Activated T-cell treated with anti-CD3 and anti-CD28 coated beads, Interleukin-2, amount 50 U/mL, for 48 hours (primary cell): Measurements from ENCODE around the gene NFATC2IP.
A peak's percentile ranks its signal among the peaks of the same experiment; 100 is the strongest.

Experiments used
- DNase-seq, 2 experiments: peaks; one replicate each; pipeline ENCODE4 v3.0.0-alpha.2; 2020

NFATC2IP gene

GRCh38 chr16:29007730-29008593 is 57.2 kb downstream of the NFATC2IP start:
- peak; percentile 79 to 82 for DNase-seq

- DNase-seq = peak; percentile 65 to 71
Measured at GRCh38 chr16:29009050-29009837, 58.5 kb downstream of the NFATC2IP start.

- DNase-seq = no peak
Measured at GRCh38 chr16:29009838-29010166, 59.1 kb downstream of the NFATC2IP start.

- DNase-seq = no peak
Measured at GRCh38 chr16:29011112-29011511, 60.4 kb downstream of the NFATC2IP start.

GRCh38 chr16:29011851-29012250 is 61.1 kb downstream of the NFATC2IP start:
- no peak for DNase-seq

DNA sequence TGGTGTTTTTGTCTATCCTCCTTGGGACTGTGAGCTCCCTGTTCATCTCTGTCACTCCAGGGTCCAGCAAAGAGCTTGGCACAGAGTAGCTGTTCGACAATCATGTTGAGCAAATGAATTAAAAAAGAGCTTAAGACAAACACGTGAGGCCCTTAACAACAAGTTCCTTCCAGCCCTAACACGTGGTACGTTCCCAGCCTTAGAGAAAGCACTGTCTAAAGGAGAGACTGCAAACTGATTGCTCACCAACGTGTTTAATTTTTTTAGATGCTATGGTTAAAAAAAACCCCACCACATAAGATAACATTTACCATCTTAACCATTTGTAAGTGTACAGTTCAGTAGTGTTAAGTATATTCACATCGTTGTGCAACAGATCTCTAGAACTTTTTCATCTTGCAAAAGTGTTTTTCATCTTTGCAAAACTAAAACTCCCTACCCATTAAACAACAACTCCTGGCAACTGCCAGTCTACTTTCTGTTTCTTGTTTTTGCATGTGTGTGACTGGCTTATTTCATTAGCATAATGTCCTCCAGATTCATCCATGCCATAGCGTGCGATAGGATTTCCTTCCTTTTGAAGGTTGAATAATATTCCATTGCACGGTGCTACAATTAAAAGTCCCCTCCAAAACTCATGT is 62.3 kb downstream of the NFATC2IP start:
- no peak for DNase-seq

- DNase-seq = no peak
Measured at GRCh38 chr16:29014561-29015069, 63.9 kb downstream of the NFATC2IP start.
